Measurements from ENCODE around the gene RPS6KA3.

RPS6KA3 gene

DNA sequence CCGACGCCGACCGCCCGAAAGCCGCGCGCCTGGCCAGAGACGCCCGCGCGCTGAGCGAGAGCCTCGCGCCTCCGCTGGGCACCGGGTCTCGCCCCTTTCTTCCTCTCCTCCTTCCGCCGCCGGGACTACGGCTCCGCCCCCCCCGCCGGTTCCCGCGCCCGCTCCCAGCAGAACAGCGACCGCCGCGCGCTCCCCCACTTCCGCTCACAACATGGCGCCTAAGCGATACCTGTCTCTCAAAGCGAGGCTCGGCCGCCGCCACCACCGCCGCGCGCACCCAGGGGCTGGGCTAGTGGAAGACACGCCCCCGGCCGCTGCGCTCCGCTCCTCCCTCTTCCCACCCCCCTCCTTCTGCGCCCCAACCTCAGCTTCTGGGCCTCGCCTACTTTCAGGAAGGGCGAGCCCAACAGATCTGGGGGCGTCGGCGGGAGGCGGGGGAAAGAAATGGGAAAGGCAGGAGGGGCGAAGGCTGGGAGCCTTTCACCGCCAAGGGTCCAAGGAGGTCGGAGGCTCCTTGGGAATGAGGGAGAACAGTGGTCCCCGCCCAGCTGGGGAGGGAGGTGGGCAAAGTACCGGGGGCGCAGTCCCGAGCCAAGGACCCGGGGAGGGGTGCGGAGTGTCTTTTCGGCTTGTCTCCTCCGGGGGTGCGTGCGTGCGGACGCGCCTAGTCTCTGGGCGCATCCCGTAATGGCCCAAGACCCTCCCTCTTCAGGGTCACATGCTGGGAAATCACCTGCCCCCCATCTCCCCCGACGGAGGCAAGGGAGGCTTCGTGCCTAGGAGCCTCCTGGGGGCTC, at the start of gene RPS6KA3:
RPS6KA3 (minus strand) TSS at position 100 of the 797 bp plus-strand sequence. CDS start 277 bp downstream, outside the sequence.
- peak; percentile 75 for DNase-seq (ENCODE audit: low spot score)
- no peak for FAIRE-seq

- DNase-seq (ENCODE audit: low spot score) (no peak), FAIRE-seq (no peak)
Observed at GRCh38 chrX:20315140-20315539, 48.4 kb upstream of the RPS6KA3 start.

- DNase-seq (ENCODE audit: low spot score) (no peak), FAIRE-seq (no peak)
Observed at GRCh38 chrX:20313899-20314298, 47.2 kb upstream of the RPS6KA3 start.

- no peak for DNase-seq (ENCODE audit: low spot score)
- no peak for FAIRE-seq
Observed at GRCh38 chrX:20312018-20312417, 45.3 kb upstream of the RPS6KA3 start.

DNA sequence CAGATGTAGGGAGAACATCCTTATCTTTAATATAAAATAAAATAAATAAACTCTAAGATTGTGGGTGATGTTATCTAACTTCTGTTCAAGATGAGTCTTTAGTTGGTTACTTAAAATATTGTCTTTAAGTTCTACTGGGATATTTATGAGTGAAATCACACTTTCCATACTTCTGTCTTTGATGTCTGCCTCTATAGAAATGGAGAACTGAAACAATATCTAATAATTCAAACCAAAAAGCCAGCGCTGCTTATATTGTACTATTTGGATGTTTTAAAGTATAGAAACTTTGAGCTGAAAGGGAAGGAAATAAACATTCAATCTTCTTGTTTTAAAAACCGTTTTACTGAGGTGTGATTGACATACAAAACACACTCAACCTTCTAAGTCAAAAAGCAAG, 44.8 kb upstream of the RPS6KA3 start:
- FAIRE-seq (no peak), DNase-seq (ENCODE audit: low spot score) (no peak)

DNA sequence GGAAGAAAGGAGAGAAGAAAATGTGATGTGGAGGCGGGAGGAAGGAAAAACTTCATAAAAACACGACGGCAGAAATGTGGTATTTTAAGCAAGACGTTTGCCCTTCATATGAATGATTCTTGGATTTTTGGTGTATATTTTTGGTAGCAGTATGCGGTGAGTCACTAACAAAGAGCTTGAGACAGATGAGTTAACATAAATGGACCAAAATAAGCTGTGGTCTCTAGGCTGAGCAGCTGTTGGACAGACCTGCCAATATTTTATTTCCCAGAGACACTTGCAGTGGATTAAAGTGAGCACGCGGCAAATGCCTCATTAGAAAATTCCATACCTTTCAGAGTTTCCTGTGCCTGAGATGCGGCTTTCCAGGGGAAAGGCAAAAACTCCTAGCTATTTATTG, 43.1 kb upstream of the RPS6KA3 start:
- FAIRE-seq (no peak), DNase-seq (ENCODE audit: low spot score) (no peak)

- FAIRE-seq = no peak
- DNase-seq (ENCODE audit: low spot score) = no peak
Observed at GRCh38 chrX:20306668-20307067, 40.0 kb upstream of the RPS6KA3 start.

DNA sequence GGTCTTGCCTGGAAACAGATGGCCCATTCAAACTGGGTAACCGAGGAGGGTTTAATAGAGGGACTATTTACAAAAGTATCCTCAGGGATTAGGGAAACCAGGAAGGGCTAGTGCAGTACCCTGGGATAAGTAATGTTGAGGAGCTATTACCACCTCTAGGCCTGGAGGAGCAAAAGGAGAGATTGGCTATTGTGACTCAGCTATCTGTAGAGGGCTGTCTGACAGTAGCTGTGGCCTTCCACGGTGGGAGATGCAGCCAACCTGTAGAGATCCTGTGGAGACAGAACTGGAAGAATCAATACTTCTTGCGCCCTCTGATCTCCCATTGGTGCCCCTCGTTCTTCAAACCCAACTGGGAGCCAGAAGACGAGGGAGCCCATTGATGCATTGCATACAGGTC, 34.1 kb upstream of the RPS6KA3 start:
- DNase-seq (ENCODE audit: low spot score) = no peak
- no peak for FAIRE-seq

- FAIRE-seq = no peak
- DNase-seq (ENCODE audit: low spot score) = no peak
Observed at GRCh38 chrX:20294957-20295356, 28.2 kb upstream of the RPS6KA3 start.

- no peak for DNase-seq (ENCODE audit: low spot score)
- FAIRE-seq = no peak
Observed at GRCh38 chrX:20294284-20294683, 27.6 kb upstream of the RPS6KA3 start.

GRCh38 chrX:20285511-20285910, 18.8 kb upstream of the RPS6KA3 start:
- DNase-seq (ENCODE audit: low spot score) (no peak), FAIRE-seq (no peak)

GRCh38 chrX:20284992-20285391, 18.3 kb upstream of the RPS6KA3 start:
- no peak for FAIRE-seq
- no peak for DNase-seq (ENCODE audit: low spot score)

DNA sequence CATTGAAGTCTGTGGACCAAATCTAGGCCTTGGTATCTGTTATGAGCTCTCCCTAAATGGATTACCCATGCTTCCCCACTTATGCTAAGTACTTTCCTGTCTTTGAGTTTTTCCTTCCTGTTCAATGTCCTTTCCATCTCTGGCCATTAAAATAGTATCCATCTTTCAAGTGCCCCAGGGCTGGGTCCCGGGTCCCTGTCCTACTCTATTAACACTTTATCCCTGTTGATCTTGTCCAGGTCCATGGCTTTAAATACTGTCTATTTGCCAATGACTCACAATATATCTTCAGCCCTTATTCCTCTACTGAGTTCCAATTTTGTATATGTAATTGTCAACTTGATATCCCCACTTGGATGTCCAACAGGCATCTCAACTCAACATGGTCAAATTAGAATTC, 17.7 kb upstream of the RPS6KA3 start:
- DNase-seq (ENCODE audit: low spot score) (no peak), FAIRE-seq (no peak)

GRCh38 chrX:20280938-20281337, 14.2 kb upstream of the RPS6KA3 start:
- DNase-seq (ENCODE audit: low spot score) = no peak
- no peak for FAIRE-seq

DNA sequence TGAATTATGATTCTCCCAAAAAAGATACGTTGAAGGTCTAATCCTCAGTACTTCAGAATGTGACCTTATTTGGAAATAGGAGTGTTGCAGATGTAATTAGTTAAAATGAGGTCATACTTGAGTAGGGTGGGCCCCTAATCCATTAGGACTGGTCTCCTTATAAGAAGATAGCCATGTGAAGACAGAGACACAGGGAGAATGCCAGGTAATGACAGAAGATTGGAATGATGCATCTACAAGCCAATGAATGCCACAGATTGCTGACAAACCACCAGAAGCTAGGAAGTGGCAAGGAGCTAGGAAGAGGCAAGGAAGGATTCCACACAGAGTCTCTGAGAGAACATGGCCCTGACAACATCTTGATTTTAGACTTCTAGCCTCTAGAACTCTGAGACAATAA, 7.4 kb upstream of the RPS6KA3 start:
- no peak for DNase-seq (ENCODE audit: low spot score)
- FAIRE-seq = no peak

GRCh38 chrX:20271730-20272129, 5.0 kb upstream of the RPS6KA3 start:
- FAIRE-seq (no peak), DNase-seq (ENCODE audit: low spot score) (no peak)

GRCh38 chrX:20271186-20271585, 4.5 kb upstream of the RPS6KA3 start:
- FAIRE-seq (no peak), DNase-seq (ENCODE audit: low spot score) (no peak)

DNA sequence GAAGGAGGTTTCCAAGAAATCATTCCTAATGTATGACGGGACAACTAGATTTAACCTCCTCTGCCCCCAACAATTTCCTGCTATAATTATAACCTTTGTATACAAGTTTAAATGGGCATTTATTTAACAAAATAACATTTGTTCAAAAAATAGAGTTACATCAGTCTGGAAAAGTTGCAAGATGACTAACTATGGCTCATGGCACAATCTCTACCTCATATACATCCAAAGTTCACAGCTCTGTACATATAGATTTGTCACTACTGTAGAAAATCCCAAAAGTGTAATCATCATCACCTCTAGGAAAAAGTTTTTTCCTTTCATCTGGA, 3.8 kb upstream of the RPS6KA3 start:
- FAIRE-seq = no peak
- no peak for DNase-seq (ENCODE audit: low spot score)

GRCh38 chrX:20269848-20270561, 3.3 kb upstream of the RPS6KA3 start:
- DNase-seq (ENCODE audit: low spot score) (no peak), FAIRE-seq (no peak)

GRCh38 chrX:20267931-20268701, 1.4 kb upstream of the RPS6KA3 start:
- DNase-seq (ENCODE audit: low spot score) = no peak
- no peak for FAIRE-seq

DNA sequence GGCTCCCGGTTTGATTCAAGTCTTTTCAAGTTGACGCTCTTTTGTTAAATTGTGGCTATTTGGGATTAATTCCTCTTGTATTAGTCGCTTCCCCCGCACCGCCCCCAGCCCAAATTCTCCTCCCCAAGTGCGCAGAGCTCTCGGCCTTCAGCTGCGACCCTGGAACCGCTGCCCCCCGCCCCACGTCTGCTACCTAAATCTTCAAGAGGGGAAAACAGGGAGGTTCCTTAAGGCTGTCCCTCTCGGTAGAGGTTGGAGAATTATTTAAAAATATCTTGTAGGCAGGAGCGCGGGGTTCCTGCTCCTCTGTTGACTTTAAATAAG, 860 bp upstream of the RPS6KA3 start:
- FAIRE-seq (no peak), DNase-seq (ENCODE audit: low spot score) (no peak)
